ENCODE data around the gene CDC42. TPM values are rescaled to one million over a fixed set of nuclear protein-coding genes. Genes with fewer than 3 reads are reported as not detected.

Gene CDC42
- total and polyA plus RNA-seq, 2 experiments from 2014 or later, result 119 to 184 TPM

- TF ChIP-seq REST (IDR thresholded peaks at IDR 0.05; ENCODE audit: unreplicated experiment) (no peak), ZNF331 (CRISPR knock-in tag; IDR thresholded peaks at IDR 0.05; ENCODE audit: low read depth) (no peak), EZH2phosphoT487 (IDR thresholded peaks at IDR 0.05; ENCODE audit: unreplicated experiment) (no peak), NANOG (IDR thresholded peaks at IDR 0.05; ENCODE audit: borderline replicate concordance) (no peak), ZNF114 (CRISPR knock-in tag; IDR thresholded peaks at IDR 0.05) (no peak), JUNB (IDR thresholded peaks at IDR 0.05; ENCODE audit: unreplicated experiment) (no peak), EZH2 (IDR thresholded peaks at IDR 0.05; ENCODE audit: low read depth, unreplicated experiment) (no peak)
Observed at GRCh38 chr1:22075718-22076117, 23.2 kb downstream of the CDC42 start (continued).

- H3K9me2 ChIP-seq (ENCODE audit: insufficient read depth), result peaks cover 3% of the 10 kb centered on the region; the same call in 1 of the 2 replicates
- no peak overlapping the region for H3K27ac ChIP-seq (ENCODE audit: low read depth)
- H3K79me2 ChIP-seq (replicated peaks; ENCODE audit: insufficient read depth), result peaks cover 100% of the 10 kb centered on the region
- no peak for DNase-seq (ENCODE audit: low spot score)
- Mint-ChIP-seq H3K27me3 (ENCODE audit: insufficient read depth, low read depth, poor library complexity) (peaks cover 10% of the 10 kb centered on the region), H3K4me1 (peaks cover 42% of the 10 kb centered on the region), H3K4me3 (no peak overlapping the region), H3K36me3 (ENCODE audit: low read depth) (peaks cover 19% of the 10 kb centered on the region), H3K9me3 (no peaks in the 10 kb centered on the region), H3K27ac (no peak overlapping the region)
- H4K20me1 ChIP-seq (replicated peaks; ENCODE audit: insufficient read depth), result peaks cover 36% of the 10 kb centered on the region
- ATAC-seq, result no peak
- H3K4me1 ChIP-seq (ENCODE audit: insufficient read depth), result peaks cover 43% of the 10 kb centered on the region
- no peak overlapping the region for H2AFZ ChIP-seq
- peaks cover 3% of the 10 kb centered on the region; the same call in 1 of the 2 replicates for H3K36me3 ChIP-seq (ENCODE audit: insufficient read depth)
- H3K4me2 ChIP-seq, result no peak overlapping the region
- no peaks in the 10 kb centered on the region for H3K27me3 ChIP-seq (ENCODE audit: insufficient read depth)
- no peaks in the 10 kb centered on the region; the same call in 1 of the 2 replicates for H3F3A ChIP-seq (replicated peaks; ENCODE audit: low read depth)
- no peak overlapping the region for H3K4me3 ChIP-seq
- TF ChIP-seq REST (IDR thresholded peaks at IDR 0.05; ENCODE audit: unreplicated experiment) (no peak), POLR2AphosphoS5 (IDR thresholded peaks at IDR 0.05; ENCODE audit: low read depth) (no peak), CTCF (conservative IDR thresholded peaks at IDR 0.05; ENCODE audit: low read depth in 2 of 2) (no peak), ZNF462 (CRISPR knock-in tag; IDR thresholded peaks at IDR 0.05) (no peak), NANOG (IDR thresholded peaks at IDR 0.05; ENCODE audit: borderline replicate concordance) (no peak), EZH2phosphoT487 (IDR thresholded peaks at IDR 0.05; ENCODE audit: unreplicated experiment) (no peak)
Observed at GRCh38 chr1:22076346-22076745, 23.8 kb downstream of the CDC42 start.
